Breast epithelium (tissue), 4 donors: ENCODE results near the gene COL17A1. TPM values are rescaled to one million over a fixed set of nuclear protein-coding genes. Genes with fewer than 3 reads are reported as not detected.

Source experiments
- DNase-seq, 2 donors: peaks; one replicate each; pipeline ENCODE4 v3.0.0-alpha.2; 2019; ENCODE audit warnings: low spot score in 2 of 2
- H3K27ac ChIP-seq, 2 donors: fragments of 200-600 bp; sonication (generic) in 1 of 2; one replicate each; pipeline ENCODE4 v1.5.1; 2016 to 2019; ENCODE audit warnings: mild to moderate bottlenecking in 1 of 2
- H3K27me3 ChIP-seq, 2 donors: fragments of 200-600 bp; sonication (generic) in 1 of 2; one replicate each; pipeline versions ENCODE4 v1.5.1 to v1.6.0; 2017 to 2019; ENCODE audit warnings: control low read depth in 1 of 2, mild to moderate bottlenecking in 1 of 2
- H3K36me3 ChIP-seq: fragments of 200-600 bp; one replicate; pipeline ENCODE4 v1.5.1; 2019
- H3K4me1 ChIP-seq, 2 donors: fragments of 200-600 bp; sonication (generic); one replicate each; pipeline ENCODE4 v1.5.1; 2016 to 2019; ENCODE audit warnings: control low read depth in 1 of 2
- H3K4me3 ChIP-seq, 3 donors: fragments of 200-600 bp; sonication (generic); 1 replicate in 2 of 3; 2 replicates in 1 of 3; pipeline ENCODE4 v1.5.1; 2016 to 2019; ENCODE audit warnings: mild to moderate bottlenecking in 3 of 3, moderate library complexity in 2 of 3
- H3K9me3 ChIP-seq, 2 donors: fragments of 200-600 bp; sonication (generic) in 1 of 2; one replicate each; pipeline ENCODE4 v1.5.1; 2016 to 2019; ENCODE audit warnings: control low read depth in 1 of 2
- POLR2A ChIP-seq: fragments of 450-650 bp; IDR thresholded peaks from one replicate; pipeline ENCODE4 v1.6.1; 2016; ENCODE audit warnings: antibody characterized with exemption, mild to moderate bottlenecking, moderate library complexity
- POLR2AphosphoS5 ChIP-seq, 3 donors: sonication (generic); formaldehyde crosslinking; IDR thresholded peaks; one replicate each; pipeline ENCODE4 v1.6.1; 2017; ENCODE audit warnings: antibody characterized with exemption in 3 of 3
- intact Hi-C: fragments of 100-400 bp; cut with DNase I; formaldehyde crosslinking; loops from one replicate; pipeline ENCODE4 v1.15.1; 2023; ENCODE audit warnings: low total_unique reads
- total RNA-seq, 3 donors: library from RNA; depleted of rRNA; stranded (reverse); fragments of >200 nt; gene quantifications; one replicate each; pipeline ENCODE4 v1.1.0, GENCODE V29; 2016
- TF ChIP-seq, protein P1 (sequence below), 3 donors: fragments of 450-650 bp; IDR thresholded peaks; one replicate each; pipeline ENCODE4 v1.5.1; 2016 to 2017; ENCODE audit warnings: antibody characterized with exemption in 3 of 3, mild to moderate bottlenecking in 3 of 3, moderate library complexity in 3 of 3

The COL17A1 gene
- total RNA-seq, 3 donors from 2014 or later, result 0.16 to 56.1 (median 34.1) TPM

GRCh38 chr10:104018471-104018870 lies 67.2 kb downstream of the COL17A1 start:
- intact Hi-C loops, result no loop called here
- H3K9me3 ChIP-seq, result no peaks in the 10 kb centered on the region
- H3K4me3 ChIP-seq, result no peak overlapping the region
- no peak overlapping the region for H3K27ac ChIP-seq
- DNase-seq, result no peak
- H3K4me1 ChIP-seq, result no peaks in the 10 kb centered on the region
- H3K36me3 ChIP-seq, result peaks cover 14% of the 10 kb centered on the region
- H3K27me3 ChIP-seq, result no peaks in the 10 kb centered on the region
- TF ChIP-seq POLR2AphosphoS5 (IDR thresholded peaks at IDR 0.05), result no peak
- TF ChIP-seq, protein P1, sequence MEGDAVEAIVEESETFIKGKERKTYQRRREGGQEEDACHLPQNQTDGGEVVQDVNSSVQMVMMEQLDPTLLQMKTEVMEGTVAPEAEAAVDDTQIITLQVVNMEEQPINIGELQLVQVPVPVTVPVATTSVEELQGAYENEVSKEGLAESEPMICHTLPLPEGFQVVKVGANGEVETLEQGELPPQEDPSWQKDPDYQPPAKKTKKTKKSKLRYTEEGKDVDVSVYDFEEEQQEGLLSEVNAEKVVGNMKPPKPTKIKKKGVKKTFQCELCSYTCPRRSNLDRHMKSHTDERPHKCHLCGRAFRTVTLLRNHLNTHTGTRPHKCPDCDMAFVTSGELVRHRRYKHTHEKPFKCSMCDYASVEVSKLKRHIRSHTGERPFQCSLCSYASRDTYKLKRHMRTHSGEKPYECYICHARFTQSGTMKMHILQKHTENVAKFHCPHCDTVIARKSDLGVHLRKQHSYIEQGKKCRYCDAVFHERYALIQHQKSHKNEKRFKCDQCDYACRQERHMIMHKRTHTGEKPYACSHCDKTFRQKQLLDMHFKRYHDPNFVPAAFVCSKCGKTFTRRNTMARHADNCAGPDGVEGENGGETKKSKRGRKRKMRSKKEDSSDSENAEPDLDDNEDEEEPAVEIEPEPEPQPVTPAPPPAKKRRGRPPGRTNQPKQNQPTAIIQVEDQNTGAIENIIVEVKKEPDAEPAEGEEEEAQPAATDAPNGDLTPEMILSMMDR (IDR thresholded peaks at IDR 0.05), result no peak
- TF ChIP-seq POLR2A, result no peak

DNA sequence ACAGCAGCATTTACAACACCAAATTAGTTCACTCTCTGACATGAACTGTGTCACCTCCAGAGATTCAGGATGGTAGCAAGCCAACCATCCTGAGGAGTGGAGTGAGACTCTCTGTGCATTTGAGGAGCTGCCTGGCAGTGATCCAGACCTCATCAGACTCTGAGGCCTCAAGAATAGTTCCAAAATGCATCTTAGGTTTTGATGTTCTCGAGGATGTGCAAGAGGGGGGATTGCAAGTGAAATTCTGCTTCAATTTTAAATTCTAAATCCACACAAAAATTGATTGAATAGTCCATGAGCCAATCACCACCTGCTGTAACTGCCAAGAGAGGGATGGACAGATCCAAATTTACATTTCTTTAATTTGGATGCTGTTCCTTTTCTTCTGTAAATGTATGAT lies 69.0 kb downstream of the COL17A1 start:
- intact Hi-C loops, result no loop called here
- TF ChIP-seq, protein P1 (IDR thresholded peaks at IDR 0.05), result no peak
- TF ChIP-seq POLR2A, result no peak
- TF ChIP-seq POLR2AphosphoS5 (IDR thresholded peaks at IDR 0.05), result no peak
- H3K27me3 ChIP-seq, result no peaks in the 10 kb centered on the region
- H3K4me3 ChIP-seq, result no peak overlapping the region
- H3K9me3 ChIP-seq, result no peaks in the 10 kb centered on the region
- H3K4me1 ChIP-seq, result no peaks in the 10 kb centered on the region
- H3K27ac ChIP-seq, result no peak overlapping the region
- no peak for DNase-seq
- H3K36me3 ChIP-seq, result peaks cover 7% of the 10 kb centered on the region

DNA sequence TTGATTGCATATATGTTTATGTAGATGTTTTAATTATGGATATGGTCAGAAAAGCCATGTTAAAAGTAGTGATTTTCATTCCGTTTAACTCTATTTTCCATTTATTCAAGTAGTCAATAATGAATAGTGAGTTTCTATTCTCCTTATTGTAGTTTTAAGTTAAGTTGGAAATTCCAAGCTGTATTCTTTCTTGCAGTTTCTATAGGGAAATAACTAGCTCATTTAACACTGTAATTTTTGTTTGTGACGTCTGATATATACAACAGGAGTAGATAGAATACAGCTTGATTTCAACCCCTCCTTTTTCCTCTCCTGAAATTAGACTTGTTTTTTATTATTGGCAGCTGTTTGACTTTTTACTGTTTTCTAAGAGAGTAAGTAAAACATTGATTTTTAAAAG lies 71.5 kb downstream of the COL17A1 start:
- no peaks in the 10 kb centered on the region for H3K9me3 ChIP-seq
- H3K36me3 ChIP-seq, result no peaks in the 10 kb centered on the region
- no peak overlapping the region for H3K27ac ChIP-seq
- H3K4me1 ChIP-seq, result no peaks in the 10 kb centered on the region
- H3K4me3 ChIP-seq, result no peak overlapping the region
- TF ChIP-seq POLR2AphosphoS5 (IDR thresholded peaks at IDR 0.05) (no peak), POLR2A (no peak)
- TF ChIP-seq, protein P1 (IDR thresholded peaks at IDR 0.05), result no peak
- intact Hi-C loops, result no loop called here
- DNase-seq, result no peak
- H3K27me3 ChIP-seq, result no peaks in the 10 kb centered on the region

DNA sequence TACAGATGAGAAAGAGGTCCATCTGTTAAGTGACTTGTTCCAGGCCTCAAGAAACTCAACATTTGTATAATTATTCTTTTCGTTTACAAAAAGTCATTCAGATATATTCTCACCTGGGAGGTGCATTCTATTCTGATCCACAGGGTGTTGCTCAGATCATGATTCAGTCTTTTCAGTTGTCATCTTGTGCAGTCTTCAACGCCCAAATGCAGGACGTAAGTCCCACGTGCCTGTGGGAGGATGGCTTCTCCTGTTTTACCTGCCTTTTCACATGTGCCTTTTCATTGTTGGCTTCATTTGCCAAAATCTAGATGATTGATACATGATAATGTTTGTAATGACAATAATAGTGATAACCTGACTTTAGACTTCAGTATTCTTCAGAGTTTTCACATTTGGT lies 72.2 kb downstream of the COL17A1 start:
- H3K9me3 ChIP-seq, result no peaks in the 10 kb centered on the region
- H3K4me1 ChIP-seq, result no peaks in the 10 kb centered on the region
- H3K27me3 ChIP-seq, result no peaks in the 10 kb centered on the region
- DNase-seq, result no peak
- no peak overlapping the region for H3K27ac ChIP-seq
- no peak for TF ChIP-seq POLR2A
- intact Hi-C loops, result no loop called here
- no peaks in the 10 kb centered on the region for H3K36me3 ChIP-seq
- no peak overlapping the region for H3K4me3 ChIP-seq

DNA sequence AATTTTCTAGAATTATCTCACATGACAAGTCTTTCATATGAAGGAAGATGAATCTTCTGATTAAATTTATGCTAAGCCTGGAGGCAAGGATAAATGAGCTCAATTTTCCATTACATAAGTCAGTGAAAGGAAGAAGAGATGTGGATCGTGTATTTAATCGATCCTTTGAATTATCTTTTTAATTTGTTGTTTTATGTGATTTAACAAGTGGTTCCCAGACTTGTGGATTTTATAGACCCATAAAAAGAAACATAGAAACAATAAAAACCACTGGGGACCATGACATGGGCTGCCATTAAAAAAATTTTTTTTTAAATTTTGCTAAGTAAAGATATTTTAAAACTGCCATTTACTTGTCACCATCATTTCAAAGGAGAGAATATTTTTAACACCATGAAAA lies 73.8 kb downstream of the COL17A1 start:
- no peaks in the 10 kb centered on the region for H3K36me3 ChIP-seq

More for the DNA sequence above, 73.8 kb downstream of the COL17A1 start:
- intact Hi-C loops, result no loop called here
- H3K27ac ChIP-seq, result no peak overlapping the region
- no peak for DNase-seq
- H3K27me3 ChIP-seq, result no peaks in the 10 kb centered on the region
- H3K4me1 ChIP-seq, result no peaks in the 10 kb centered on the region
- H3K4me3 ChIP-seq, result no peak overlapping the region
- H3K9me3 ChIP-seq, result no peaks in the 10 kb centered on the region
- TF ChIP-seq, protein P1 (IDR thresholded peaks at IDR 0.05), result no peak
- no peak for TF ChIP-seq POLR2A
- TF ChIP-seq POLR2AphosphoS5 (IDR thresholded peaks at IDR 0.05), result no peak
